Lower leg skin (tissue), 4 donors: ENCODE measurements around the gene CHAC1. TPM values are rescaled to one million over a fixed set of nuclear protein-coding genes. Genes with fewer than 3 reads are reported as not detected.

ENCODE experiments used
- DNase-seq, 2 donors: peaks; one replicate each; pipeline ENCODE4 v3.0.0-alpha.2; 2019; ENCODE audit warnings: low spot score in 2 of 2
- H3K4me3 ChIP-seq: fragments of 200-600 bp; sonication (generic); 2 replicates; pipeline ENCODE4 v1.5.1; 2017; ENCODE audit warnings: mild to moderate bottlenecking, low read depth; ENCODE audit not compliant: poor library complexity, severe bottlenecking
- POLR2A ChIP-seq, 2 donors: fragments of 450-650 bp; IDR thresholded peaks; one replicate each; pipeline ENCODE4 v1.6.1; 2016 to 2017; ENCODE audit warnings: antibody characterized with exemption in 2 of 2, mild to moderate bottlenecking in 1 of 2, moderate library complexity in 1 of 2
- WGBS, 2 donors: methylation state at CpG; one replicate each; pipeline ENCODE4 v1.1.5; 2018; 5-methylcytosine and 5-hydroxymethylcytosine counted together
- intact Hi-C: fragments of 100-400 bp; cut with DNase I; formaldehyde crosslinking; loops from one replicate; pipeline ENCODE4 v1.15.0; 2023; ENCODE audit warnings: low total_unique reads
- total RNA-seq, 4 donors: library from RNA; depleted of rRNA; stranded (reverse); fragments of >200 nt; gene quantifications; one replicate each; pipeline ENCODE4 v1.1.0, GENCODE V29; 2016

The CHAC1 gene
- total RNA-seq, 4 donors from 2014 or later, result 0.81 to 13.6 (median 4.4) TPM; not detected in 1

DNA sequence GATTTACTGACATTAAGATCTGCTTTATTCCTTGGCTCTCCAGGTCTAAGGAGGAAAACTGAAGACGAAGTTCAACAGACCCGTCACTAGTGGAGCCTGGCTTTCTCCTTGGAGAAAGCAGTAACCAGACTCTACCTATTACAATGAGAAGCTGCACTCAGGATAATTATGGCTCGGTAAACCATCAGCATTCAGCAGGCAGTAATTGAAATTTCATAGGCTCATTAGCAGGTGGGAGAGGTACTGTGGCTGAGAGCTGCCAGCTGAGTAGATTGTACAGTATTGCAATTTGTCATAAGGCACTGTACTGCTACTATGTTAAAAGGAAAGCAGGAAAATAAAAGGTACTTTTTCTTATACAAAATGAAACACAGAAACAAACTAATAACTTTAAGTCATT lies 51.2 kb downstream of the CHAC1 start:
- intact Hi-C loops, result no loop called here
- 87 to 94% methylated on average over 3 of the region's 3 CpGs for WGBS, 2 donors
- no peak for DNase-seq
- H3K4me3 ChIP-seq, result no peak overlapping the region
- no peak for TF ChIP-seq POLR2A (IDR thresholded peaks at IDR 0.05)

Other genes starting within 250 kb of the CHAC1 start
- gene RMDN3, start 198.2 kb upstream of the CHAC1 start, total RNA-seq, result 10 to 100 TPM; 19.1 to 40.2 (median 32.3) TPM
- gene GCHFR, start 189.4 kb upstream of the CHAC1 start, total RNA-seq, result 10 to 100 TPM; 59.8 to 97.7 (median 88.6) TPM
- 10 to 100 TPM; 31.2 to 58.4 (median 40.2) TPM for gene C15orf62, start 183.5 kb upstream of the CHAC1 start, total RNA-seq
- 10 to 100 TPM; 30.9 to 65.7 (median 35.4) TPM for gene ZFYVE19, start 146.4 kb upstream of the CHAC1 start, total RNA-seq
- gene DNAJC17, start 146.0 kb upstream of the CHAC1 start, total RNA-seq, result 10 to 100 TPM; 16.5 to 53.1 (median 29.3) TPM
- 1 to 10 TPM in 2 of 4 donors, under 1 TPM in 1, not detected in 1; 0.65 to 4.8 (median 2.4) TPM for gene PPP1R14D, start 124.8 kb upstream of the CHAC1 start, total RNA-seq
- 100 to 1,000 TPM; 428 to 515 (median 502) TPM for gene SPINT1, start 109.4 kb upstream of the CHAC1 start, total RNA-seq
- 100 to 1,000 TPM in 1 of 4 donors, 10 to 100 TPM in 3; 78.5 to 111 (median 95.9) TPM for gene RHOV, start 79.2 kb upstream of the CHAC1 start, total RNA-seq
- 10 to 100 TPM; 15.4 to 29.9 (median 25.7) TPM for gene VPS18, start 59.0 kb upstream of the CHAC1 start, total RNA-seq
- 1 to 10 TPM; 4.0 to 8.3 (median 5.1) TPM for gene DLL4, start 24.1 kb upstream of the CHAC1 start, total RNA-seq
- gene INO80, start 162.8 kb downstream of the CHAC1 start, total RNA-seq, result 10 to 100 TPM; 22.3 to 44.3 (median 31.1) TPM